GM18502 (cell line): ENCODE measurements around the gene S100A10.

Experiments
- ATAC-seq: cut with Tn5 transposase; IDR thresholded peaks from one replicate; pipeline ENCODE4 v1.9.1; 2021; ENCODE audit warnings: mild to moderate bottlenecking; ENCODE audit not compliant: unreplicated experiment, poor library complexity

The S100A10 gene

DNA sequence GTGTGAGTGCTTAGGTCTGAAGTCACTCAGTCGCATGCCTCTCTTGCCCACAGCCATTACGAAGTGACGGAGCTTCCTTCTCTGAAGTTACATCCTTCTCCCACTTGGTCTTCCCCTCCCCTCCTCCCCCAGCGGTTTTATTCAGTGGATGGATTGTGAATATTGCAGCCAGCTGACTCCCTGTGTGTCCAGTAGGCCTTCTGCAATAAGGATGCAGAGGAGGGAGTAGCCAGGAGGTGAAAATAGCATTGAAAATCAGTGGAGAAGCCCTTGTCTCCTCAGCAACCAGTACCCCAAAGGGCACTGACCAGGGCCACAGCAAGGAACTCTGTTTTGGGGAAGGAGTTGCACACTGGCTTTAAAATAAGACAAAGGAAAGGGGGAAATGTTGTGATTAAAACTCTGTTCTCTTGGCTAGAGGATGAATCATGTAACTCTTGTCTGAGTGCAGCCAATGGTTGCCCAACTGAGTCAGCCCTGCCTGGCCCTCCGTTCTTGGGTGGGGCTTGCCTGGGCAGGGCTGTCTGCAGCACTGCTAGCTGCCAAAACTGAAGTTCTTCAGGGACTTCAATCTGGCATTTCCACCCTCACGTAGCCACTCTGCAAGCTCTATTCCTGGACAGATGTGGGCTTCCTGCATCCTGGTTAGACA is 4.3 kb downstream of the S100A10 start:
- no peak for ATAC-seq

GRCh38 chr1:151988405-151988923 is 5.2 kb downstream of the S100A10 start:
- ATAC-seq, result no peak

DNA sequence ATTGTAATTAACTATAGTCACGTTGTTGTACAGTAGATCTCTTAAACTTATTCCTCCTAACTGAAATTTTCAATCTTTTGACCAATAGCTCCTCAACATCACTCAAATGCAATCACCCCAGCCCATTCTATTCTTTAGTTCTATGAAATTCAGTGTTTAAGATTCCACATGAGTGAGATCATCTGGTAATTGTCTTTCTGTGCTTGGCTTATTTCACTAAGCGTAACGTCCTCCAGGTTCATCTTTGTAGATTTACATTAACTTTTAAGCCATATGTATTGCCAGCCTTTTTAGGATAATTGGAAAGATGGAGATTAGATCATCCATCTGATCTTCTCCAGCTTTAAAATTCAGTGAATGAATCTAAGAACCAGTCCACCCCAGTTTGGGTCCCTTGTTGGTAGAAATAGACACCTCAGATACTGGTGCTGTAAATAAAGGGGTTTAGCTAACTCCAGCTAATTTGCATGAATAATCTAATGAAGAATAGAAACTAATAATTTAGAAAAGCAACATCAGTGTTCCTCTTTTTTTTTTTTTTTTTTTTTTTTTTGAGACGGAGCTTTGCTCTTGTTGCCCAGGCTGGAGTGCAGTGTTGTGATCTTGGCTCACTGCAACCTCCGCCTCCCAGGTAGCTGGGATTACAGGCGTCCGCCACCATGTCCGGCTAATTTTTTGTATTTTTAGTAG is 7.0 kb downstream of the S100A10 start:
- ATAC-seq, result no peak

DNA sequence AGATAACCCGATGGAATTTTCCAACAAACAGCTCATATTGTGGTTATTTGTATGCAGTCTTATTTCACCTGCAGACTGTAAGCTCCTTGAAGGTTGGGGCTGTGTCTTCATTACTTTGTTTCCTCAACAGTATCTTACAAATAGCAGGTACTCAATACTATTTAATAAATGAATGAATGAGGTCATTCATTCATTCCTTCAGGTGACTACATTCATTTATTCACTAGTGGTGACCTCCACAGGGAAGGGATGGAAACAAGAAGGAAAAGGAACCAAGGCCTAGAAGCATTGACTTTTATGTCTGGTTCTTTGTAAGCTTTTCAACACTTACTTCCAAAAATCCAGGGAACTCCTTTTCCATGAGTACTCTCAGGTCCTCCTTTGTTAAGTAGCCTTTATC is 7.9 kb downstream of the S100A10 start:
- no peak for ATAC-seq

GRCh38 chr1:151985270-151985669 is 8.4 kb downstream of the S100A10 start:
- ATAC-seq, result no peak

GRCh38 chr1:151984313-151984956 is 9.2 kb downstream of the S100A10 start:
- ATAC-seq, result no peak

GRCh38 chr1:151982300-151983005 is 11.2 kb downstream of the S100A10 start:
- ATAC-seq, result no peak

- ATAC-seq, result no peak
Observed at GRCh38 chr1:151981178-151981525, 12.5 kb downstream of the S100A10 start.

- ATAC-seq, result no peak
Observed at GRCh38 chr1:151980287-151981177, 13.1 kb downstream of the S100A10 start.

DNA sequence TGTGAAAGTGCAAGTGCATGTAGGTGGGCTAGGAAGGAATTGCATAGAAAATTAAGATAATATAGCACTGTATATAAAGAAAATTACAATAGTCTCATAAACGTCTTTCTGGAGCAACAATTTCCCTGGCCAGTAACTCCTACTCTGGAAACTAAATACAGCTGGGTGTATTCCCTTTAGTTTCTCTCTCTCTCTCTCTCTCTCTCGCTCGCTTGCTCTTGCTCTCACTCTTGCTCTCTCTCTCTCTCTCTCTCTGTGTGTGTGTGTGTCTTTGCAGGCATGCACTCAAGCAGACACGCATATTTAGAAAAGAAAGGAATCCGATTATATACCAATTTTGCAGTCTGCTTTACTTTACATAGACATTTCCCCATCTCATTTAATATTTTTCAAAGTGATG is 14.7 kb downstream of the S100A10 start:
- no peak for ATAC-seq

GRCh38 chr1:151977662-151978230 is 15.9 kb downstream of the S100A10 start:
- ATAC-seq, result no peak

- ATAC-seq, result no peak
Observed at GRCh38 chr1:151976858-151977257, 16.8 kb downstream of the S100A10 start.

DNA sequence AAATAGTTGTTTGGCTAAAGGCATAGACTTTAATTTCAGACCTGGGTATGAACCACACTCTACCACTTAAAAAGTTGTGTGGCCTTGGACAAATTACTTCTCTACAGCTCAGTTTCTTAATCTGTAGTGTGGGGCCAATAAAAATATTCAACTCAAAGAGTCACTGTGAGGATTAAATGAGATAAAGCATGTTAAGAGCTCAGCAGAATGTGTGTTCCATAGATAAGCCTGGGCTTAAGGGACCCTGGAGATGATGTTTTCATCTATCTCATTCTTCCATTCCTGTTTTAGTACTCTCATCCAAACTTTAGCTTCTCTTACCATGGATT is 17.7 kb downstream of the S100A10 start:
- no peak for ATAC-seq

DNA sequence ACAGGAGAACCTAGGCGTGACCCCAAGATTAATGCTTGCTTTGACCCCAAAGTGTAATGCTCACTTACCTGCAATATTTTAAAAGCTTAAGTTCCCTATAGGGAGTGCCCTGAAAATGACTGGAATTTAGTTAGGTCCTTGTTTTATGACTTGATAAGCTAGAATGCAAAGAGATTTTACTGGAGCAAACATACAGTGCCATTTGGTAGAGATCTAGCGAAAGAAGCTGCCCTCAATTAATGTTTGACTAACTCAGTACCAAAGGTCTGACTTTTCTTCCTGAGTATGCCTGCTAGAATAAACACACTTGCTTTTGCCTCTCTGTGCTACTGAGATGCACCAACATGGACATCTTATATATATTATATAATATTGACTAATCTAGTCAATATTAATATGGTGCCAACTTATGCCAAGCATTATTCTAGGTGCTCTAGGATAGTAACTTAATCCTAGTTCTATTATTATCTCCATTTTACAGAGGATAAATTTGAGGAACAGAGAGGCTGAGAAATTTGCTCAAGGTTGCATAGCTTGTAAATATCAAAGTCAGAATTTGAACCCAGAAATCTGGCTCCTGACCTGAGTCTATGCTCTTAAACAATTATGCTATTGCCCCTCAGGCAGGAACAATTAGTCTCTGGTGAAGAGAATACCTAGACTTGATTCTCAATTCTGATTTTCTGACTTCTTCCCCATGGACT is 18.2 kb downstream of the S100A10 start:
- no peak for ATAC-seq

DNA sequence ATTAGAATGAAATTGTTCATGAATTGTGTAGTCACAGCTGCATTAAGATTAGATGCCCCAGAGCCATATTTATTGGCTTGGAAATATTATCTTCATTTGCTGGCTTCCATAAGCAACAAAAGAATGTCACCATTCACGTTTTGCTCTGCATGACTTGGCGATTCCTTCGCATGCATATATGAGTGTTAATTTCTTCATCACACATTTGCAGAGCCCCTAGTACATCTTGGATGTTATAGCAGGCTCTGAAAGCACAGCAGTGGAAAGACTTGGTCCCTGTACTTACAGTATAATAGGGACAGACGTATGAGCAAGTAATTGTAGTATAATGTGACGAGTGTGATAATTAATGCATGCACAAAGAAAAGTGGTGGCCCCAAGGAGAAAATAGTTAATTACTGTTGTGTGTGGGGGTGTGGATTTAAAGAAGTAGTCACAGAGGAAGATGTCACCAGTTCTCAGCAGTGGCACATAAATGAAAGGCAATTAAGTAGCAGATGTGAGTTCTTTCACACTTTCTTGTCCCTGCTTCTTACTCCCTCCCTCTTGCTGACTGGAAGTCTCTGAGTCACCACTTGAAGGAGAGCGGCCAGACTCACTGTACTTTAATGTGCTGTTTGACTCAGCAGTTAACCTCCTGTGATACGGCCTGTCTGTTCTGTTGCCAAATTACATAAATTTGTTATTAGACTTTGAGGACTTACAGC is 21.0 kb downstream of the S100A10 start:
- ATAC-seq, result no peak

GRCh38 chr1:151970626-151971025 is 23.0 kb downstream of the S100A10 start:
- no peak for ATAC-seq

- ATAC-seq, result no peak
Observed at GRCh38 chr1:151970128-151970527, 23.5 kb downstream of the S100A10 start.

DNA sequence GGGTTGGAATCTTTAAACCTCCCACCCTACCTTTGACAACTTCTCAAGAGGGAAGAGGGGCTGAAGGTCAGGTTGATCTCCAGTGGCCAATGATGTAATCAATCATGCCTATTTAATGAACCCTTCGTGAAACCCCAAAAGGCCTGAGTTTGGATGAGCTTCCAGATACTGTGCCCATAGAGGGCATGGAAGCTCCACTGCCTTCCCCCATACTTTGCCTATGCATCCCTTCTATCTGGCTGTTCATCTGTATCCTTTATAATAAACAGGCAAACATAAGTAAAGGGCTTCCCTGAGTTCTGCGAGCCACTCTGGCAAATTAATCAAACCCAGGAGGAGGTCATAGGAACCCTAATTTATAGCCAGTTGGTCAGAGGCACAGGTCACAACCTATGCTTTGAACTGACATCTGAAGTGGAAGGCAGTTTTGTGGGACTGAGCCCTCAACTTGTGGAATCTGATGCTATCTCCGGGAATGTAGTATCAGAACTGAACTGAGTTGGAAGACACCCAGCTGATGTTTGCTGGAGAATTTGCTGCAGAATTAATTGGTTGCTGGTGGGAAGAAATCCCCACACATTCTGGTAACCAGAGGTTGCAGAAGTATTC is 24.8 kb downstream of the S100A10 start:
- no peak for ATAC-seq
